ENCODE measurements around the gene BCL2L1.
"Not testable (repeated sequence)": the region's sequence is repeated elsewhere in the genome, so short reads cannot be mapped to it uniquely, and the experiment has no call there.

Gene BCL2L1

DNA sequence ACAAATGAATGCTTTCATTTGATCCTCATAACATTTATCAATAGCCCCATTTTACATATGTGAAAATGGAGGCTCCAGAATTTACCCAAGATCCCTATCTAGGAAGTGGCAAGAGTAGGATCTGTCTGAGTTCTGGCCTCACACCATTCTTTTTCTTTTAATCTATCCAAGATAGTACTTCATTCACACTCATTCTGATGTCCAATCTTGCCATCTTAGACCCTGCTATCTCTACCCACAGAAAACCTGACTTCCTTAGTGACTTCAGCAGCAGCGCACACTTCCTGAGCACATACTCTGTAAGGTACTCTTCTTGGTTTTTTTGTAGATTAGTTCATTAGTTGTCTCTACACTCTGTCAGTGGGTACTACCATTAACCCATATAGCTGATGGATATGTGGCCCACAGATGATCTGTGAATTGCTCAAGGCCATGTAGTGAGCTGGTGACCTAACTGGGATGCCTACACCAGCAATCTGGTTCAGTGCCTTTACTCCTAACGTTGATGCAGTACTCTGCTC lies 48.7 kb downstream of the BCL2L1 start:
- DNase-seq = no peak

DNA sequence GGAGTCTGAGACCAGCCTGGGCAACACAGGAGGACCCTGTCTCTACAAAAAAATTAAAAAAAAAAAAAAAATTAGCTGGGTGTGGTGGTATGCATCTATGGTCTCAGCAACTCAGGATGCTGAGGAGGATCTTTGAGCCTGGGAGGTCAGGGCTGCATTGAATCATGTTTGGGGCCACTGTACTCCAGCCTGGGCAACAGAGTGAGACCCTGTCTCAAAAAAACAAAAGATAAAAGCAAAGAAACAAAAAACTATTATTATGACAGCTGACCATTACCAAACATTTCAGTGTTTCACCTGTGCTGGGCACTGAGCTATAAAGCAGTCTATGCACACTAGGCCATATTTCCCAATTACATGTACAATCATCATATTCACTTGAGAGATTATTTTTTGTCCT lies 49.2 kb downstream of the BCL2L1 start:
- DNase-seq = no peak

- no peak for DNase-seq
Observed at GRCh38 chr20:31671324-31671723, 51.3 kb downstream of the BCL2L1 start.

DNA sequence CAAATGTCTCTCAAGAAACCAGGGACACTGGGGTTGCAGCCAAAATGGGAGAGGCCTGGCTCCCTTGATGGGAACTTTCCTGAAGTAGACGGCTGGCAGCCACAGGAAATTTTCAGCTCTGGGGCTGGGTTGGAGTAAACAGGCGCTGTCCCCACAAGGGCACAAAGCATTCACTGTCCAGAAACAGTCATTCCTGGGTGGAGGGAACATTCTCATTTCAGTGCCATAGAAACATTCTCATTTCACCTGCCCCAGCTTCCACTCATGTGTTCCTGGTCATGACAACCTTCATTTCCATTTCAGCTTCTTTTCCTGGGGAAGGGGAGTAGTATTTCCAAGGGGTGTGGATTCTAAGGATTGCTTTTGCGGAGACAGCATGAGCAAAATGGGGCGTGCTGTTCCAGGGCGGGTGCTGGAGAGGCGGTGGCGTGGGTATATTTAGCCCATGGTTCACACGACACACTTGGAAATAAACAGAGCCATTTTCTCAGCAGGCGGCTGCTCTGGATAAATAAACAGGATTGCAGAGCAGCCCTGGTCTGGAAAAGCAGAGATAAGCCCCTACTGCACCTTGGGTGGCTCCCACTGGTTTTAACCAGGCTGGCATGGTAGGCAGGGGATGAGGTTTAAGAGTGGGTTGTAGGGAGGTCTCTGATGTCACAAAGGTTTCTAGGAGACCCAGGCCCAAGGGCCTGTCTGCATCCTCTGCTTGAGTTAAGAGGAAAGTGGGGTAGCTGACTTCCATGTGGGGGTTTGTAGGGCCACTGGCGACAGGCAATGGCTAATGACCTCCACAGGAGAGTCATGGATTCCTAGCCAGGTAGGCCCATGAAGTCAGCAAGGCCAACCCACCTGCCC lies 52.1 kb downstream of the BCL2L1 start:
- DNase-seq = no peak

DNA sequence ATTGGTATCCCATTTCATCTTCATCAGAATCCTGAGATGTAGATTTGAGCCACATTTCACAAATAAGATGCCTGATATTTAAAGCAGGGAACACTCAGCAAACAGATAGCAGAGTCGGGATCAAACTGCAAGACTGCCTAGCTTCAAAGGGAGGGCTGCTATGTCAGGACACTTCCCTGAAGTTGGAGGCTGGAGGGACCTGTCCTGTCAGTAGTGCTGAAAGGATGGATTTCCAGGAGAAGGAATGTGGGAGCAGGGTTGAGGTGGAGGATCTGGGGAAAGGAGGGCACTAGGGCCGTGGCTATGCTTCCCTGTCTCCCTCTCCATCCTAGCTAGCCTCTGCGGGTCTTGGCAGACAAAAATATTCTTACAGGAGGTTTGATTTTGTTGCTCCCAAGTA lies 52.8 kb downstream of the BCL2L1 start:
- DNase-seq = no peak

DNA sequence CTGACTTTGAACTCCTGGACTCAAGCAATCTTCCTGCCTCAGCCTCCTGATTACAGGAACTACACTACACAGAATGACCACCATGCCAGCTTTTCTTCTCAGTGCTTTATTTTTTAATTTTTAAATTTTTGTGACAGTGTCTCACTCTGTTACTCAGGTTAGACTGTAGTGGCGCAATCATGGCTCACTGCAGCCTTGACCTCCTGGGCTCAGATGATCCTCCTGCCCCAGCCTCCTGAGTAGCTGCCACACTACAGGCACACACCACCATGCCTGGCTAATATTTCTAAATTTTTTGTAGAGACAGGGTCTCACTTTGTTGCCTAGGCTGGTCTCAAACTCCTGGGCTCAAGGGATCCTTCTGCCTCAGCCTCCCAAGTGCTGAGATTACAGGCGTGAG lies 53.7 kb downstream of the BCL2L1 start:
- DNase-seq = not testable (repeated sequence)

- DNase-seq = no peak
Observed at GRCh38 chr20:31667315-31668285, 55.1 kb downstream of the BCL2L1 start.

- no peak for DNase-seq
Observed at GRCh38 chr20:31666258-31667042, 56.2 kb downstream of the BCL2L1 start.

GRCh38 chr20:31665753-31666152 lies 56.9 kb downstream of the BCL2L1 start:
- DNase-seq = no peak

DNA sequence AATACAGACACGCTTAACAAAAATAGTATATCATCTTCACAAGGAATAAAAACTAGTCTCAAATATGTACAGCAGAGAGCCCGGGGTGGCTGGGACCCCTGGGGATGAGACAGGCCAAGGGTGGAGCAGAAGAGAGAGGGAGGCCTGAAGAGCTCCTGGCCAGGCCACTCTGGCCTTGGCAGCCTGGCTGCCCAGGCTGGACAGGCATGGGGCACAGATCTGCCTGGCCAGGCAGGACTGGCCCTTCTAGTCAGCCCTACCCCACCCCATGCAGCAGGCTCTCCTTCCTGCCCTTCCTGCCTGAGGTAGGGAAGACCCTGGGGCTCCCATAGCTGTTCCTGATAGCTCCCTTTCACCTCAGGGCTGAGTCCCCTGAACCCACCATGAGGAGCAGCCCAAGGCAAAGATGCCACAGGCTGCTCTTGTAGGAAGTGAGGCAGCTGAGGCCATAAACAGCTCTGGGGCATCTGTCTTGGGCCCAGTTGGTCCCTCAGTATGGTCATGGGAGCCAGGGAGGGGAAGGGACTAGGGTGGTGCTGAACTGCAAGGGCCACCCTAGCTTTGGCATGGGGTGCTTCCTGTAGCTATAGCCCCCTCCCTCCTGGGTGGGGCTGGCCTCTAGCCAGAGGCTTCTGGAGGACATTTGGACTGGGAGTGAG lies 57.8 kb downstream of the BCL2L1 start:
- DNase-seq = no peak

- no peak for DNase-seq
Observed at GRCh38 chr20:31663838-31664695, 58.6 kb downstream of the BCL2L1 start.

DNA sequence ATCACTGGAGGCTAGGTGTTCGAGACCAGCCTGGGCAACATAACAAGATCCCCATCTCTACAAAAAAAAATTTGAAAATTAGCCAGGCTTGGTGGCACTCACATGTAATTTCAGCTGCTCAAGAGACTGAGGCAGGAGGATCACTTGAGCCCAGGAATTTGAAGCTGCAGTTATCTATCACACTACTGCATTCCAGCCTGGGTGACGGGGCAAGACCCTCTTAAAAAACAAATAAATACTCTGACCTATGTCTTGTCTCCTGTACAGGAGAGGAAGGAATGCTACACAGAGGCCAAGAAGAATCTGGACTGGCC lies 59.2 kb downstream of the BCL2L1 start:
- DNase-seq = no peak

- no peak for DNase-seq
Observed at GRCh38 chr20:31662372-31662854, 60.3 kb downstream of the BCL2L1 start.

- peak; percentile 69 for DNase-seq
Observed at GRCh38 chr20:31661625-31662371, 60.9 kb downstream of the BCL2L1 start.

- no peak for DNase-seq
Observed at GRCh38 chr20:31654534-31654933, 68.1 kb downstream of the BCL2L1 start.

DNA sequence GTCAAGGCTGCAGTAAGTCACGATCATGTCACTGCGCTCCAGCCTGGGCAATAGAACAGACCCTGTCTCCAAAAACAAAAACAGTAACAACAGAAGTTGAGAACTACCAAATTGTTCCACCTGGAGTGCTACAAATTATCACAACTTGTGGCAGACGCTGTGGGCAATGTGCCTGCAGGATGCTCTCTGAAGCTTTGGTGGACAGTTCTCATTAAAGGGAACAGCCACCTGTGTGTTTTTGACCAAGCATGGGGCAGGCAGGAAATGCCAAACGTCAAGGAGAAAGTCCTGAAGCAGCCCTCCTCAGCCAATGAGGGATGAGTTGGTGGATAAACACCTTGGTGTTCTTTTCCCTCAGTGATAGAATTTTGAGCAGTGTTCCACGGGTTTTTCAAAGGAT lies 69.1 kb downstream of the BCL2L1 start:
- no peak for DNase-seq

- DNase-seq = peak; percentile 56
Observed at GRCh38 chr20:31652917-31653396, 69.7 kb downstream of the BCL2L1 start.

DNA sequence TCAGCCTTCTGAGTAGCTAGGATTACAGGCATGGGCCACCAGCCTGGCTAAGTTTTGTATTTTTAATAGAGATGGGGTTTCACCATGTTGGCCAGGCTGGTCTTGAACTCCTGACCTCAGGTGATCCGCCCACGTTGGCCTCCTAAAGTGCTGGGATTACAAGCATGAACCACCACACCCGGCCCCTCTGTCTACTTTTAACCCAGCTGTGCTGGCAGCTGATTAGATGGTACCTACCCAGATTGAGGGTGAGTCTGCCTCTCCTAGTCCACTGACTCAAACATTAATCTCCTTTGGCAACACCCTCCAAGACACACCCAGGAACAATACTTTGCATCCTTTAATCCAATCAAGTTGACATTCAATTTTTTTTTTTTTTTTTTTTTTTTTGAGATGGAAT lies 74.6 kb downstream of the BCL2L1 start:
- not testable (repeated sequence) for DNase-seq

DNA sequence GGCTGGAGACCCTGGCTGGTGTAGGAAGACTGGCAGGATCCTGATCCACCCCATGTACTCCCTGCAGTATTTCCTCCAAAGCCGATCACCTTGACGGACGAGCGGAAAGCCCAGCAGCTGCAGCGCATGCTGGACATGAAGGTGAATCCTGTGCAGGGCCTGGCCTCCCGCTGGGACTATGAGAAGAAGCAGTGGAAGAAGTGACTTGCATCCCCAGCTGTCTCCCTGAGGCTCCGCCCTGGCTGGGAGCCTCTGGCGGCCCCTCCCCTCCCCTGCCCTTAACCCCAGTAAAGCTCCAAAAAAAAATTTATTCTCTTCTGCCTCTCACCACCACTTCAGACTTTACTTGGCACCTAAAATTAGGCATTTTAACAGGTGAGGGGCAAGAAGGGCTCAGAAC lies 78.0 kb downstream of the BCL2L1 start:
- no peak for DNase-seq

DNA sequence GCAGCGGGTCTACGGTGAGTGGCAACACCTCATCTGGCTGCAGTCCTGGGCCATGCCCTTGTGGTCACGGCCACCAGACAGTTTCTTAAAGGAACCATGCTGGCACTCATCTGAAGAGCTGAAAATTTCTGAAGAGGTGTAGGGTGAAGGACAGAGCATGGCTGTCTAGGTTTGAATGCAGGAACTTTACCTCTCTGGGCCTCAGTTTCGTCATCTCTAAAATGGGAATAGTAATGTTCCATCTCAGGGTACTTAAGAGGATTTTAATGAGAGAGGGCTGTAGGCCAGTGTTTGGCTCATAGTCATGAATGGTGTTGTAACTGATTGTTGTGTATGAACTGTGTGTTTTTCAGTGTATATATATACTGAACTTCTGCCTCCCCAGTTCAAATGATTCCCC lies 79.1 kb downstream of the BCL2L1 start:
- no peak for DNase-seq

Measured in fibroblast of skin of abdomen (primary cell).